Stimulated activated CD4-positive, alpha-beta T cell treated with anti-CD3 and anti-CD28 coated beads, Interleukin-12 subunit alpha, Interleukin-12 subunit beta, amount 100 ng/mL, for 4 hours (primary cell): ENCODE measurements around the gene SPSB2.
"Not testable (repeated sequence)": the region's sequence is repeated elsewhere in the genome, so short reads cannot be mapped to it uniquely, and the experiment has no call there.

ENCODE experiments used
- DNase-seq: peaks from one replicate; pipeline ENCODE4 v3.0.0-alpha.2; 2020

Gene SPSB2

DNA sequence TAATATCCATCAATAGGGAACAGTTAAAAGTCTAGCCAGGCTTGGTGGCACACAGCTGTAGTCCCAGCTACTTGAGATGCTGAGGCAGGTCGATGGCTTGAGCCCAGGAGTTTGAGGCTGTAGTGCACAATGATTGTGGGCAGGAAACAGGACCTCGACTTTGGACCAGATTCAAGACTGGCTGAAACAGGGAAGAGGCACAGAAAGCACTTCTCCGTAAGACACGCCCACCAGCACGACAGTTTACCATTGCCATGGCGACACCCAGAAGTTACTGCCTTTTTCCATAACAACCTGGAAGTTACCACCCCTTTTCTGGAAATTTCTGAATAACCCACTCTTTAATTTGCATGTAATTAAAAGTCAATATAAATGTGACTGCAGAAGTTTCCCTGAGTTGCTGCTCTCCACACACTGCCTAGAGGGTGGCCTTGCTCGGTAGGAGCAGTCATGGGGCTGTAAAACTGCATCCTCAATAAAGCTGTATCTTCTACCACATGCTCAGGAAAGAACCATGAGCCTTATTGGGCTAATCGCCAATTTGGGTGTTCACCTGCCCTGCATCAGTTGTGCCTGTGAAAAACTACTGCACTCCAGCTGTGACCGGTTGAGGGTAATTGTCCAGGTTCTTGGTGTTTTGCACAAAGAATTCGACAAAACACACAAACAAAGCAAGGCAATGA lies 26.9 kb upstream of the SPSB2 start:
- no peak for DNase-seq

DNA sequence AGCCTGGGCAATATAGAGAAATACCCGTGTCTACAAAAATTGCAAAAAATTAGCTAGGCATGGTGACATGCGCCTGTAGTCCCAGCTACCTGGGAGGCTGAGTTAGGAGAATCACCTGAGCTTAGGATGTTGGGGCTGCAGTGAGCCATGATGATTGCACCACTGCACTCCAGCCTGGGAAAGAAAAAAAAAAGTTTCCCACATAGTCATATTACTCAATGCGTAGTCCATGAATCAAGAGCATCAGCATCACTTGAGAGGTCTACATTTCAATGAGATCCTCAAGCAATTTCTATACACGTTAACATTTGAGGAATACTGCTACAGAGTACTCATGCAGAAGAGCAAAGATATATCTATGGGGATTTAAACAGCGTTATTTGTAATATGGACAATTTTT lies 26.3 kb upstream of the SPSB2 start:
- DNase-seq = no peak

DNA sequence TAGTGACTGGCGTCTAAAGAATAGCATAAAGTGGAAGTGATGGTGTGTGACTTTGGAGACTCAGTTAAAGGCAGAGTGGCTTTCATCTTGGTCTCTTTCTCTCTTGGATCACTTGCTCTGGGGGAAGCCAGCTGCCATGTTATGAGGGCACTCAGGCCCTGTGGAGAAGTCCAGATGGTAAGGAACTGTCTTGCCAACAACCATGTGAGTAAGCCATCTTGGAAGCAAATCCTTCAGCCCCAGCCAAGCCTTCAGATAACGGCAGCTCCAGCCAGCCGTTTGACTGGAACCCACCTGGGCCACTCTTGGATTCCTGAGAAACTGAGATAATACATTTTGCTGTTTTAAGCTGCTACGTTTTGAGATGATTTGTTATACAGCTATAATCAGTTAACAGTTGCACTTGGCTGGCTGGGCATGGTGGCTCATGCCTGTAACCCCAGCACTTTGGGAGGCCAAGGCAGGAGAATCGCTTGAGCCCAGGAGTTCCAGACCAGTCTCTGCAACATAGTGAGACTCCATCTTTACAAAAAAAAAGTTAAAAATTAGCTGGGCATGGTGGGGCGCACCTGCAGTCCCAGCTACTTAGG lies 23.8 kb upstream of the SPSB2 start:
- no peak for DNase-seq

DNA sequence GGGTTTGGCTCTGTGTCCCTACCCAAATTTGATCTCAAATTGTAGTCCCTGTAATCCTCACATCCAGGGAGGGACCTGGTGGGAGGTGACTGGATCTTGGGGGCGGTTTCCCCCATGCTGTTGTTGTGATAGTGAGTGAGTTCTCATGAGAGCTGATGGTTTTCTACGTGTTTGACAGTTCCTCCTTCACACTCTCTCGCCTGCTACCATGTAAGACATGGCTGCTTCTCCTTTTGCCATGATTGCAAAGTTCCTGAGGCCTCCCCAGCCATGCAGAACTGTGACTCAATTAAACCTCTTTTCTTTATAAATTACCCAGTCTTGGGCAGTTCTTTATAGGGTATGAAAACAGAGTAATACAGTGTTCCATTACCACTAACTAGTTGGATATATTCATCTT lies 21.2 kb upstream of the SPSB2 start:
- no peak for DNase-seq

DNA sequence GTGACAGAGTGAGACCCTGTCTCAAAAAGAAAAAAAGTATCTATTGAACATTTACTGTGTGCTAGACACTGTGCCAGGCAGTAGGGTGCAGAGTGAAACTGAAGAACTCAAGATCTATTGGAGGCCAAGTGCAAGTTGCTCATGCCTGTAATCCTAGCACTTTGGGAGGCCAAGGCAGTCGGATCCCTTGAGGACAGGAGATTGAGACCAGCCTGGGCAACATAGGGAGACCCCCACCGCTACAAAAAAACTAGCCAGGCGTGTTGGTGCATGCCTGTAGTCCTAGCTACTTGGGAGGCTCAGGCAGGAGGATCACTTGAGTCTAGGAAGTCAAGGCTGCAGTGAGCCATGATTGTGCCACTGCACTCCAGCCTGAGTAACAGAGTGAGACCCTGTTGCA lies 19.6 kb upstream of the SPSB2 start:
- DNase-seq = not testable (repeated sequence)

DNA sequence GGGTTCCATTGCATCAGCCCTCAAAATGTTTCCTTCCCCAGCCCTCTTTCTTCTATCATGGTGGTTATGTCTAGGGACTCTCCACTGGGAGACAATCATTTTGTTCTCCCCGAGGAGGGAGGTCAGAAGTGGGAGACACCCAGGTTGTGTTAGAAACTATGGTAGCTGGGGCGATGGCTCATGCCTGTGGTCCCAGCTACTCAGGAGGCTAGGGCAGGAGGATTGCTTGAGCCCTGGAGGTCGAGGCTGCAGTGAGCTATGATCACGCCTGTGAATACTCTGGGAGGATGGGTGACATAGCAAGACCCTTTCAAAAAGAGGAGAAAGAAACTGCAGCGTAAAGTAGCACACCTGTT lies 18.5 kb upstream of the SPSB2 start:
- DNase-seq = no peak

DNA sequence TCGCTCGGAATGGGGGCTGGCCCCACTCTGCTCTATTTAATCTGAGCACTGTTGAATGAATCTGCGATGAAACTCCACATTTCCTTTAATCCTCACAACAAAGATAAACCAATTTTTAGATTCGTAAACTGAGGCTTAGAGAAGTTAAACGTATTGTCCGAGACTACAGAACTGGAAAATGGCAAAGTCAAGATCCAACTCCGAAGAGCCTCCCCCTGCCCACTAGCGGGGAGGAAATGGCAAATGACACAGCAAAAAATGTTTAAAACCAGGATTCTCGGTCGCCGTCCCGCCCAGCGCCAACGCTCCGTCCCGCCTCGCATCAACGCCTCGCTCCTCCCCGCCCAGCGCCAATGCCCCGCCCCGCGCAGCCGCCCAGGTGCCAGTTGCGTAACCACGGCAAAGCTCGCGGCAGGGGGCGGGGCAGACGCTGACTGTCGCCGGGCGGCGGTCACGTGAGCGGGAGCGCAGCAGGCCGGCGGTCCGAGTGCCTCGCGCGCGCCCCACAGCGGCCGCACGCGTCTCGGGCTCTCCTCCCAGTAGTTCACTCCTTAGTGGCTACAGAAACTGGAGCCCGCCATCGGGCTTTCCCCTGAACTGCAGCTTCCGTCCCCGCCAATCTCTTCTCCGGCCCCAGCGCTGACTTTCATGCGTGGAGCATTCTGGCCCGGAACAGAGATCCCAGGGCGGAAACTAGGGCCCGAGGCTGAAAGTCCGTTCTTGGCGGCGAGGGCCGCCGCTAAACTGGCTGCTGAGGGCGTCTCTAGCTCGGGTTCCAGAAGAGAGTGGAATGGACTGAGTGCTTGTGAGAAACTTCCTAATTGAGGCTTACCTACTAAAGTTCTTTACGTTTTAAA lies 17.9 kb upstream of the SPSB2 start:
- DNase-seq = peak; percentile 99

DNA sequence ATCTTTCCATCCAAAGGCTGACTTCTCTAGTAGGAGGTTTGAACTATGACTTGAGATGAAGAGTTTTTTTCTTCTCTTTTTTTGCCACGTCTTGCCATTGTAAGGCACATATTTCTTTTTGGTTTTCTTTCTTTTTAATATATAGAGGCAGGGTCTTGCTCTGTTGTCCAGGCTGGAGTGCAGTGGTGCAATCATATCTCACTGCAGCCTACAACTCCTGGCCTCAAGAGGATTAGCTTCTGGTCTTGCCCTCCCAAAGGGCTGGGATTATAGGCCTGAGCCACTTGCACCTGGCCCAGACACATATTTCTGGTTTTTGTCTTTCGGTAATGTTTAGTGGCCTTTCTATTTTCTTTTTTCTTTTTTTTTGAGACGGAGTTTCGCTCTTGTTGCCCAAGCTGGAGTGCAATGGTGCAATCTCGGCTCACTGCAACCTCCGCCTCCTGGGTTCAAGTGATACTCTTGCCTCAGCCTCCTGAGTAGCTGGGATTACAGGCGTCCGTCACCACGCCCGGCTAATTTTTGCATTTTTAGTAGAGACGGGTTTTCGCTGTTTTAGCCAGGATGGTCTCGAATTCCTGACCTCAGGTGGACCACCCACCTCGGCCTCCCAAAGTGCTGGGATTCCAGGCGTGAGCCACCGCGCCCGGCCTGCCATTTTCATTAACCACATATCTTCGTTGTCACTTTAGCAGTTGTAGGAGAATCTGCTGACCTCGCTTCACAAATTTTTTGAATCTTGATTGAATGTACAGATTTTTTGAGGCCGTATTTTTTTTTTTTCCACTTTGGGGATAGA lies 16.9 kb upstream of the SPSB2 start:
- DNase-seq = not testable (repeated sequence)

DNA sequence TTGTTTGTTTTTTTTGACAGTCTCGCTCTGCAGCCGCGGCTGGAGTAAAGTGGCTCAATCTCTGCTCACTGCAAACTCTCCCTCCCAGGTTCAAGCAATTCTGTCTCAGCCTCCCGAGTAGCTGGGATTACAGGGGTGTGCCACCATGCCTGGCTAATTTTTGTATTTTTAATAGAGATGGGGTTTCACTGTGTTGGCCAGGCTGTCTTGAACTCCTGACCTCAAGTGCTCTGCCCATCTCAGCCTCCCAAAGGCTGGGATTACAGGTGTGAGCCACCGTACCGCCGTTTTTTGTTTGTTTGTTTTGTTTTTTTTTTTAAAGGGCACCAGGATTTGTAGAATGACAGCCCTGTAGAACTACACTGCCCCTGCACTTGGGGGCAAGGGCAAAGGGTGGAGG lies 15.7 kb upstream of the SPSB2 start:
- not testable (repeated sequence) for DNase-seq

DNA sequence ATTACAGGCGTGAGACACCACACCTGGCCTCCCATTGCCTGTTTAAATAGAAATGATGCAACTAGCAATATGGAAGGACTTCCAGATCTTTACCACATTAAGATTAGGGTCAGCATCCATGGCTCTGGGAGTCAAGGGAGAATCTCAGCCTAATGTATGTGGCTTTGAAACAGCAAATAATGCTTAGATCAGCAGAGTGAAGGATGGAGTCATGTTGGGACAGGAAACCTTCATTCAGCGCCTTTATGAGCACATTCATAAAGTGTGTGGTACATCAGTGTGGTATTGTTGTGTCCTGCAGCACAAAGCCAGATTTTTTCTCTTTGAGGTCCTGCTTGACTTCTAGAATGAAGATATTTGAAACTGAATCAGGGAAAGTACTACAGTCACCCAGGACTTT lies 15.3 kb upstream of the SPSB2 start:
- DNase-seq = no peak

DNA sequence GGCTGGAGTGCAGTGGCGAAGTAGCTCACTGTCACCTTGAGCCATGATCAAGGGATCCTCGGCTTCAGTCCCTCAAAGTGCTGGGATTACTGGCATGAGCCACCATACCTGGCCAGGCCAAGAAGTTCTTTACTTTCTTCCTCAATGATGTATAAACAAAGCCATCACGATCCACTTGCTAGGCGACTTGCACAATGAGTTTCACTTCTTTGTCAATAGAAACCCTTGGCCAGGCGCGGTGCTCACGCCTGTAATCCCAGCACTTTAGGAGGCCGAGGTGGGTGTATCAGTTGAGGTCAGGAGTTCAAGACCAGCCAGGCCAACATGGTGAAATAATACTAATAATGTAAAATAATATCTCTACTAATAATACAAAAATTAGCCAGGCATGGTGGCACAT lies 14.4 kb upstream of the SPSB2 start:
- DNase-seq = no peak

DNA sequence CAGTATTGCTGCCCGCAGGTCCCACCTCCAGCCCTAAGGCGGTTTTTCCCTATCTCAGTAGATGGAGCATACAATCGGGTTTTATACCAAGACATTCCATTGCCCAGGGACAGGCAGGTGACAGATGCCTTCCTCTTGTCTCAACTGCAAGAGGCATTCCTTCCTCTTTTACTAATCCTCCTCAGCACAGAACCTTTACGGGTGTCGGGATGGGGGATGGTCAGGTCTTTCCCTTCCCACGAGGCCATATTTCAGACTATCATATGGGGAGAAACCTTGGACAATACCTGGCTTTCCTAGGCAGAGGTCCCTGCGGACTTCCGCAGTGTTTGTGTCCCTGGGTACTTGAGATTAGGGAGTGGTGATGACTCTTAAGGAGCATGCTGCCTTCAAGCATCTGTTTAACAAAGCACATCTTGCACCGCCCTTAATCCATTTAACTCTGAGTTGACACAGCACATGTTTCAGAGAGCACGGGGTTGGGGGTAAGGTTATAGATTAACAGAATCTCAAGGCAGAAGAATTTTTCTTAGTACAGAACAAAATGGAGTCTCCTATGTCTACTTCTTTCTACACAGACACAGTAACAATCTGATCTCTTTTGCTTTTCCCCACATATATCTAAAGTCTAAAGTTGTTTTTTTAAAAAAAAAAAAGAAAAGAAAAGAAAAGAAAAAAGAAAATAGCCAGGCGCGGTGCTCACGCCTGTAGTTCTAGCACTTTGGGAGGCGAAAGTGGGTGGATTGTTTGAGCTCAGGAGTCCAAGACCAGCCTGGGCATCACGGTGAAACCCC lies 13.3 kb upstream of the SPSB2 start:
- DNase-seq = not testable (repeated sequence)

DNA sequence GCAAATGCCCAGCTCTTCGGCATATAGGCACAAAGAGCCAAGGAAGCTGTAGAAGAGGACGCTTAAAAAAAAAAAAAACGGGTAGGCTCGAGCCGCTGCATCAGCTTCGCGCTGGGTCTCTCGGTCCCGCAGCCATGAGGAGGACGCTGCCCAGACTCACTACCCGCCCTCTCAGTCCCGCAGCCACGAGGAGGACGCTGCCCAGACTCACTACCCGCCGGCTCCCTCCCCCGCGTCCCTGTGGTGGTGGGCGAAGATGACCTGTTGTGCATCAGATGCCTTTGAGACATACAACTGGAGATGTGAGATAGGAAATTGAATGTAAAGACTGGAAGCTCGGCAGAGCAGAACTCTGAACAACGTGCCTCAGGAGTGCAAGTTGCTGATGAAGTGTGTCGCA lies 11.4 kb upstream of the SPSB2 start:
- DNase-seq = no peak

DNA sequence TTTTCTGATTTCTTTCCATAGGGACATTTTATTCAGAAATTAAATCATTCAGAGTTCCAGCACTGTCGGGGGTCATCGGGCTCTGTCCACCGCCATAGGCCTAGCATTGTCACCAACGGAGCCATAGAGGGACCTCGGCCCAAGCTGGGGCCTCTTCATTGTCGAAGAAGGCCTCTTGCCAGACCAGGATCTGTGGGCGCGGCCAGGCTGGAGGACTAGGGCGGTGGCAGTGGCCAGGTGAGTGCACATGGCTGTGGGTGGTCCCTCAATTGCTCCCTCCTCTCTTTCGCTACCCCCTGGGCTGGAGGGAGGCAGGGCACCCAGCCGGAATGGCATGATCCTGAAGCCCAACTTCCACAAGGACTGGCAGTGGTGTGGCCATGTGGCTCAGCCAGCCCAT lies 10.6 kb upstream of the SPSB2 start:
- DNase-seq = no peak

DNA sequence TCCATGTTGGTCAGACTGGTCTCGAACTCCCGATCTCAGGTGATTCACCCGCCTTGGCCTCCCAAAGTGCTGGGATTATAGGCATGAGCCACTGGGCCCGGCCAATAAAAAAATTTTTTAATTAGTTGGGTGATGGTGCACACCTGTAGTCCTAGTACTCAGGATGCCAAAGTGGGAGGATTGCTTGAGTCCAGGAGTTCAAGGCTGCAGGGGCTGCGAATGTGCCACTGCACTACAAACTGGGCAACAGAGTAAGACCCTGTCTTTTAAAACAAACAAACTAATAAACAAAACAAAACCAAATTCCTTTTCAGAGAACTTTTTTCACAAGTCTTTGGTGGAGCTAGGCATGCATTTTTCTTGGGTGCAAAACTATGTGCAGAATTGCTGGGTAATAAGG lies 10.1 kb upstream of the SPSB2 start:
- no peak for DNase-seq

DNA sequence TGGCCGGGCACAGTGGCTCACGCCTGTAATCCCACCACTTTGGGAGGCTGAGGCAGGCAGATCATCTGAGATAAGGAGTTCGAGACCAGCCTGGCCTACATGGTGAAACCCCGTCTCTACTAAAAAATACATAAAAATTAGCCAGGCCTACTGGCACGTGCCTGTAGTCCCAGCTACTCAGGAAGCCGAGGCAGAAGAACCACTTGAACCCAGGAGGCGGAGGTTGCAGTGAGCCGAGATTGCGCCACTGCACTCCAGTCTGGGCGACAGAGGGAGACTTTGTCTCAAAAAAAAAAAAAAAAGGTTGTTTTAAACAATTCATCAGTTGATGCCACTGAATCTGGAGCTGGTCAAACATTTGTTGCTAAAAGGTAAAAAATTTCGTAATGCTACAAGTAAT lies 6.7 kb upstream of the SPSB2 start:
- DNase-seq = not testable (repeated sequence)

DNA sequence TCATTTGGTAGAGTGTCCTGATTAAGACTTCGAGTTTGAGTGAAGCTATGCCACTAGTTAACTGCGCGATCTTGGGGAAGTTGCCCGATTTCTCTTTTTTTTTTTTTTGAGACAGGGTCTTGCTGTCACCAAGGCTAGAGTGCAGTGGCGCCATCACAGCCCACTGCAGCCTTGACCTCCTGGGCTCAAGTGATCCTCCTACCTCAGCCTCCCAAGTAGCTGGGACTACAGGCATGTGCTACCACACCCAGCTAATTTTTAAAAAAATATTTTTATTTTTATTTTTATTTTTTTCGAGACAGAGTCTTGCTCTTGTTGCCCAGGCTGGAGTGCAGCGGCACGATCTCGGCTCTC lies 889 bp upstream of the SPSB2 start:
- DNase-seq = not testable (repeated sequence)

DNA sequence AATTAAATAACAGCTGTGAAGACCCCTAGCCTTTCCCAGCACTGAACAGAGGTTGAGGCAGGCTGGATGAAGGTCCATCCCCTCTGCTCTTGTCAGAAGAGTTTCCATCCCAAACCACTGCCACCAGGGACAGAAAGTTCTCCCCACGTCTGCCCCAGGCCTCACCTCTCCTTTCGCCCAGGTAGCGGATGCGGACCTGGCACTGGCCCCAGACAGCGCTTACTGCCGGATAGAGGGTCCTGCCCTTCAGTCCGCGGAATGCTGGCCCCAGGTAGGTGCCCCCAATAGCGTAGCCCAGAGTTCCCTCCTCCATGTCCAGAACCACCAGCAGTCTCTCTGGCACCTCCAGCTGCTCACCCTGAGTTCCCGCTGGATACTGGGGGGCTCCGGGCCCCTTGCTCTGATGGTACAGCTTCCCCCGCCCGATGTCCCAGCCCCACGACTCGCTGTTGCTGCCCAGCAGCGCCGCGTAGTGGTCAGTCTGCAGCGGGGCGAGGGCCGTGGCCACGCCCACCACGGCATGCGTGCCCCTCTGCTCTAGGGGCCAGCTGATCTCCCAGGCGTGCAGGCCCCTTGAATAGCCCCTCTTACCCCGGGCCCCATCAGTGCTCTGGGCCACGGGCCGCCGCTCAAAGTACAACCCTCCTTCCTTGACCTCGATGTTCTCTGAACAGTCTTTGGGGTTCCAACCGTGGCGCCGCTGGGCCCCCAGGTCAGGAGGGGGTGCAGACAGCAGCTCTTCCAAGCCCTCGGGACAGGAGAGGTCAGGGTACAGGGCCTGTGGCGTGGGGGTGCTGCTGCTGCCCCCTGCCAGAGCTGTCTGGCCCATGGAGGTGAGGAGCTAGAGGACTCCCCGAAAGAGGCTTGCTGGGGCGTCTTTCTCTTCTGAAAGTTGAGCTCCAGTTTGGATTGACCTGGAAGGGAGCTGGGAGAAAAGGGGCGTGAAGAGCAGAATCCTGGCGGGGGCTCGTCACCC lies 742 bp downstream of the SPSB2 start:
- peak; percentile 85 for DNase-seq

DNA sequence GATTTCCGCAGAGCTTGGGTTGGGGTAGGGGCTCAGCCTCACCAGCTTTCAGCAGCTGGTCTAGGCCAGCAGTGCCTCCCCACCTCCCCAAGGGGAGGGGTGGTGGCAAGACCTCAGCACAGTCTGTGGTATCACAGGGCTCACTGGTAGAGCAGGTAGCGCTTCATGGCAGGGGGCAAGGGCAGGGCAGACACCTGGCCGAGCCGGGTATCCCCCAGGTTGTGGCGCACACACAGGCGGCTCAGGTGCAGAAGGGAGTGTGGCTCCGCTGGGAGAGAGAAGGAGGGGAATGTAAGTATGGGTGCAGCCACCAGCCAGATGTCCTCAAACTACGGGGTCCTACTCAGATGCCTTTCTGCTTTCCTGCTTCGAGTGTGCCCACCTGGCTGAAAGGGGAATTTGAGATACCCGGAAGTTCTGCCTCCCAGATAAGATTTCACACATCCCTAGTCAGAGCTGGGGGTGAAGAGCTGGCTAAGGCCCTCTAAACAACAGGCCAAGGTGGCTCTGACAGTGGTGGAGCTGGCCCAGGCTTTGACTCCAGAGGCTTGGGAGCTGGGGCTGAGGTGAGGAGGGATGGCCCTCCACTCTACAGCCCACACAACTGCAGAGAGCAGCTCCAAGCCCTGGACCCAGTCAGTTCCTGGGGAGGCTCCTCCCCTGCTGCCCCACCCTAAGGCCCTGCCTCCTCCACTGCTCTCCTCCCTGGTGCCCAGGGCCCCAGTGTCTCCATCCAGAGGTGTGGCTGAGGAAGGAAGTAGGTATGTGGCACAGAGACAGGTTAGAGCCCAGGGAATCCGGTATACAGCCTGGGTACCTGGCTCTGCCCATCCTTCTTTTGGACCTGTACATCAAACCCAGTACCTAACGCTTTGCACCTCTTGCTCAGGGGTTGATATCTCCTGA lies 1.8 kb downstream of the SPSB2 start:
- DNase-seq = peak; percentile 36

DNA sequence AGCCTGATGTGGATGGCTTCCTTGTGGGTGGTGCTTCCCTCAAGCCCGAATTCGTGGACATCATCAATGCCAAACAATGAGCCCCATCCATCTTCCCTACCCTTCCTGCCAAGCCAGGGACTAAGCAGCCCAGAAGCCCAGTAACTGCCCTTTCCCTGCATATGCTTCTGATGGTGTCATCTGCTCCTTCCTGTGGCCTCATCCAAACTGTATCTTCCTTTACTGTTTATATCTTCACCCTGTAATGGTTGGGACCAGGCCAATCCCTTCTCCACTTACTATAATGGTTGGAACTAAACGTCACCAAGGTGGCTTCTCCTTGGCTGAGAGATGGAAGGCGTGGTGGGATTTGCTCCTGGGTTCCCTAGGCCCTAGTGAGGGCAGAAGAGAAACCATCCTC lies 2.8 kb downstream of the SPSB2 start:
- DNase-seq = not testable (repeated sequence)
